ENCODE data around the gene WIZ. TPM values are rescaled to one million over a fixed set of nuclear protein-coding genes. Genes with fewer than 3 reads are reported as not detected.

WIZ gene
- total and polyA plus RNA-seq, 9 of the 15 experiments (the other 6 are each of a cell fraction or from before 2014, with no cell fraction given): 0.06 to 37.5 (median 4.8) TPM

- no peak for TF ChIP-seq U2AF2 (optimal IDR thresholded peaks at IDR 0.05; ENCODE audit: low read depth, low read length)
- no peak for TF ChIP-seq SRSF7 (optimal IDR thresholded peaks at IDR 0.05; ENCODE audit: low read depth, low read length)
- TF ChIP-seq E4F1 (CRISPR knock-in tag; IDR thresholded peaks at IDR 0.05; ENCODE audit: borderline replicate concordance): no peak
- no peak for TF ChIP-seq STAT6 (CRISPR knock-in tag; IDR thresholded peaks at IDR 0.05)
- TF ChIP-seq ZBTB8A (IDR thresholded peaks at IDR 0.05; ENCODE audit: partially characterized antibody): no peak
- TF ChIP-seq NR0B1 (IDR thresholded peaks at IDR 0.05; ENCODE audit: partially characterized antibody): no peak
- TF ChIP-seq RB1 (IDR thresholded peaks at IDR 0.05; ENCODE audit: low read depth): peak; percentile 58
- TF ChIP-seq TFAM (CRISPR knock-in tag; conservative IDR thresholded peaks at IDR 0.05): no peak
- TF ChIP-seq MAX (CRISPR knock-in tag; IDR thresholded peaks at IDR 0.05): 0 out of 2 replicates have a peak, but pooled peaks have one; percentile 25
- no peak for TF ChIP-seq ZFP36 (IDR thresholded peaks at IDR 0.05; ENCODE audit: low read depth, low read length, partially characterized antibody)
- TF ChIP-seq MCM3 (IDR thresholded peaks at IDR 0.05): no peak
- TF ChIP-seq MAFK (IDR thresholded peaks at IDR 0.05; ENCODE audit: low read length): no peak
- TF ChIP-seq NONO (IDR thresholded peaks at IDR 0.05; ENCODE audit: low read depth in 2 of 2, low read length in 1 of 2): 0 out of 4 replicates have a peak, but pooled peaks of 1 of the 2 experiments have one; percentile 42
- TF ChIP-seq CXXC5 (CRISPR knock-in tag; IDR thresholded peaks at IDR 0.05): 0 out of 2 replicates have a peak, but pooled peaks have one; percentile 42
- no peak for TF ChIP-seq GATAD2B (IDR thresholded peaks at IDR 0.05; ENCODE audit: borderline replicate concordance)
- peak in 1 of 2 experiments; percentile 83; a peak in 2 of 4 replicates for TF ChIP-seq KDM4B (IDR thresholded peaks at IDR 0.05; ENCODE audit: borderline replicate concordance in 2 of 2, low read depth in 1 of 2)
- no peak for TF ChIP-seq ZNF655 (CRISPR knock-in tag; IDR thresholded peaks at IDR 0.05)
- TF ChIP-seq ATF1 (CRISPR knock-in tag; IDR thresholded peaks at IDR 0.05): peak; percentile 90
- no peak for TF ChIP-seq ATF1 (tag; IDR thresholded peaks at IDR 0.05)
- TF ChIP-seq HLTF (IDR thresholded peaks at IDR 0.05): no peak
These were observed at the start of gene WIZ (continued) for GRCh38 chr19:15449620-15450527.

All from K562 (cell line).